Trophoblast cell (in vitro differentiated cells and primary cell): Measurements from ENCODE around the gene NEK5.
"Not testable (repeated sequence)": the region's sequence is repeated elsewhere in the genome, so short reads cannot be mapped to it uniquely, and the experiment has no call there.

Experiments
- DNase-seq, 2 donors: peaks; one replicate each; pipeline ENCODE4 v3.0.0-alpha.2; 2016
- H2AFZ ChIP-seq: 2 replicates; pipeline ENCODE4 v1.6.1; 2013; ENCODE audit warnings: low read length, moderate library complexity, mild to moderate bottlenecking; ENCODE audit not compliant: insufficient read depth, poor library complexity
- H2AK5ac ChIP-seq: 2 replicates; pipeline ENCODE4 v1.6.1; 2013; ENCODE audit warnings: mild to moderate bottlenecking, low read length
- H2BK120ac ChIP-seq: 2 replicates; pipeline ENCODE4 v1.6.1; 2013; ENCODE audit warnings: low read length, mild to moderate bottlenecking, moderate library complexity; ENCODE audit not compliant: insufficient read depth, poor library complexity
- H2BK12ac ChIP-seq: 2 replicates; pipeline ENCODE4 v1.6.1; 2013; ENCODE audit warnings: mild to moderate bottlenecking, low read length, moderate library complexity
- H2BK5ac ChIP-seq: 2 replicates; pipeline ENCODE4 v1.6.1; 2013; ENCODE audit warnings: low read length, low read depth, moderate library complexity, mild to moderate bottlenecking; ENCODE audit not compliant: poor library complexity
- H3K14ac ChIP-seq: 2 replicates; pipeline ENCODE4 v1.6.1; 2013; ENCODE audit warnings: mild to moderate bottlenecking, low read length
- H3K18ac ChIP-seq: 2 replicates; pipeline ENCODE4 v1.6.1; 2013; ENCODE audit warnings: mild to moderate bottlenecking, low read length
- H3K23ac ChIP-seq: 2 replicates; pipeline ENCODE4 v1.6.1; 2013; ENCODE audit warnings: low read length
- H3K27ac ChIP-seq: 2 replicates; pipeline ENCODE4 v1.5.1; 2013; ENCODE audit warnings: low read depth, mild to moderate bottlenecking, inconsistent platforms, low read length, moderate library complexity
- H3K27me3 ChIP-seq: 2 replicates; pipeline ENCODE4 v1.6.1; 2013; ENCODE audit warnings: inconsistent platforms, mild to moderate bottlenecking, low read length, moderate library complexity; ENCODE audit not compliant: insufficient read depth
- H3K36me3 ChIP-seq, 2 experiments: 1 replicate in 1 of 2; 2 replicates in 1 of 2; pipeline ENCODE4 v1.6.1; 2013; ENCODE audit warnings: low read length in 2 of 2, mild to moderate bottlenecking in 2 of 2, moderate library complexity in 1 of 2; ENCODE audit not compliant: insufficient read depth in 2 of 2, control insufficient read depth in 1 of 2
- H3K4ac ChIP-seq: 2 replicates; pipeline ENCODE4 v1.6.1; 2013; ENCODE audit warnings: low read depth, mild to moderate bottlenecking, low read length, moderate library complexity
- H3K4me1 ChIP-seq, 2 experiments: 1 replicate in 1 of 2; 2 replicates in 1 of 2; pipeline ENCODE4 v1.6.1; 2013; ENCODE audit warnings: low read length in 2 of 2, mild to moderate bottlenecking in 2 of 2, moderate library complexity in 1 of 2; ENCODE audit not compliant: insufficient read depth in 2 of 2, control insufficient read depth in 1 of 2
- H3K4me2 ChIP-seq: 2 replicates; pipeline ENCODE4 v1.6.1; 2013; ENCODE audit warnings: inconsistent platforms, mild to moderate bottlenecking, low read length, moderate library complexity
- H3K4me3 ChIP-seq: 2 replicates; pipeline ENCODE4 v1.5.1; 2013; ENCODE audit warnings: mild to moderate bottlenecking, low read depth, low read length, inconsistent platforms
- H3K79me1 ChIP-seq: one replicate; pipeline ENCODE4 v1.6.1; 2013; ENCODE audit warnings: low read length
- H3K79me2 ChIP-seq: 2 replicates; pipeline ENCODE4 v1.6.1; 2013; ENCODE audit warnings: low read length, mild to moderate bottlenecking; ENCODE audit not compliant: control insufficient read depth, insufficient read depth, poor library complexity
- H3K9ac ChIP-seq: 2 replicates; pipeline ENCODE4 v1.6.1; 2013; ENCODE audit warnings: mild to moderate bottlenecking, low read length
- H3K9me3 ChIP-seq: 2 replicates; pipeline ENCODE4 v1.6.1; 2013; ENCODE audit warnings: low read depth, mild to moderate bottlenecking, control low read depth, inconsistent platforms, low read length; ENCODE audit not compliant: insufficient read depth
- H4K12ac ChIP-seq: 2 replicates; pipeline ENCODE4 v1.6.1; 2013; ENCODE audit warnings: low read depth, mild to moderate bottlenecking, low read length, moderate library complexity
- H4K8ac ChIP-seq: 2 replicates; pipeline ENCODE4 v1.6.1; 2013; ENCODE audit warnings: low read depth, mild to moderate bottlenecking, low read length, moderate library complexity
- H4K91ac ChIP-seq: one replicate; pipeline ENCODE4 v1.6.1; 2013; ENCODE audit warnings: low read depth, mild to moderate bottlenecking, low read length, moderate library complexity
- WGBS: extraction: QIAGEN DNeasy Blood & Tissue Kit; methylation state at CpG from one replicate; pipeline ENCODE4 v1.1.7; 2013; ENCODE audit warnings: missing lambda C conversion rate; ENCODE audit not compliant: insufficient read length, insufficient coverage; ENCODE audit errors: extremely low coverage; 5-methylcytosine and 5-hydroxymethylcytosine counted together

The NEK5 gene

DNA sequence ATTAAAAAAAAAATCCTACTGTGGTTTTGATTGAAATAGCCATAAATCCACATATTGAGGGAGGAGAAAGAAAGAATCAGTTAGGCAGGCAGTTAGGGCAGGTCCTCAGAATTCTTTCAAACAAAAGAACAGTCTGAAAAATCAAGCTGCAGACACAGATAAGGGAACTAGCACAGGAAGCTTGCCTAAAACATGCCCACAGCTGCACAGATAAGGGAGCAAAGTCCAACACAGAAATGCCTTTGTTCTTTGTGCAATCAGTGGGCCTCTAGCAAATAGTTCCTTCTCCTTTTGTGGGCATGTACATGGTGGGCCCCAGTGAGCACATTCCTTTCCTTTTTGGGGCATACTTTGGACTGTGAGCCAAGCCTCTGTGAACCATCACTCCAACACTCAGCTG is 61.6 kb downstream of the NEK5 start:
- Histone ChIP-seq H3K9me3 (peaks cover 12% of the 10 kb centered on the region), H3K18ac (no peak overlapping the region), H2BK5ac (no peak overlapping the region), H3K79me2 (no peaks in the 10 kb centered on the region), H3K14ac (no peak overlapping the region), H2AK5ac (no peak overlapping the region), H4K12ac (no peak overlapping the region), H4K8ac (no peak overlapping the region), H3K79me1 (no peaks in the 10 kb centered on the region), H3K36me3 (peaks cover 0 to 1% of the 10 kb centered on the region in 2 experiments), H2AFZ (no peak overlapping the region), H3K9ac (no peak overlapping the region), H4K91ac (no peak overlapping the region), H2BK12ac (no peak overlapping the region), H3K23ac (no peak overlapping the region), H3K27ac (no peak overlapping the region), H3K4ac (no peak overlapping the region), H2BK120ac (no peak overlapping the region), H3K4me1 (no peaks in the 10 kb centered on the region), H3K4me3 (no peak overlapping the region), H3K27me3 (no peaks in the 10 kb centered on the region), H3K4me2 (no peak overlapping the region)
- DNase-seq, result no peak

DNA sequence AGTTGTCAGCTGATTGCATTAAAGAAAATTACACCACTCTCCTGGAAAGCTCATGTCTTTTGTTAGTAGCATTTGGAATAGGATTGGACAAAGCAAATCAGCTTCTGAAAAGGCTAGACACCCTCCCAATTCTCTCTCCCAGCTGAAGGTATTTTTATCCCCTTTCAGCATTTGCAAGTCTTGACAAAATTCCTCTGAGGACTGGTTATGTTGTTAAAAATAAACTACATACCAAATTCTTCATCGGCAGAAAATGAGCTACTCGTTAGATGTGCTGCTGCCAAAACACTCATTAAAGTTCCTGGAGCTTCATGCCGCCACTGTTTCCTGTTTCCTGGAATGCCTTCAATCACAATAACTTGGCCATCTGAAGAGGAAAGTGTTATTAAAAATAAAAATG is 67.3 kb downstream of the NEK5 start:
- no peaks in the 10 kb centered on the region for H3K36me3 ChIP-seq
- H3K18ac ChIP-seq, result no peak overlapping the region
- no peaks in the 10 kb centered on the region for H3K4me1 ChIP-seq
- H3K9ac ChIP-seq, result no peak overlapping the region
- no peak overlapping the region for H3K14ac ChIP-seq
- no peak overlapping the region for H2AK5ac ChIP-seq
- no peak overlapping the region for H3K4ac ChIP-seq
- H2BK120ac ChIP-seq, result no peak overlapping the region
- no peak for DNase-seq
- H3K79me2 ChIP-seq, result no peaks in the 10 kb centered on the region
- no peak overlapping the region for H2AFZ ChIP-seq
- H3K79me1 ChIP-seq, result no peaks in the 10 kb centered on the region
- H3K9me3 ChIP-seq, result peaks cover 4% of the 10 kb centered on the region
- H3K23ac ChIP-seq, result no peak overlapping the region
- H2BK5ac ChIP-seq, result no peak overlapping the region
- H3K27me3 ChIP-seq, result no peaks in the 10 kb centered on the region
- H4K12ac ChIP-seq, result no peak overlapping the region
- WGBS, result no CpG with 5 or more reads among the region's 3 CpGs
- H3K4me3 ChIP-seq, result no peak overlapping the region
- no peak overlapping the region for H4K8ac ChIP-seq
- H2BK12ac ChIP-seq, result no peak overlapping the region
- no peak overlapping the region for H3K27ac ChIP-seq
- no peak overlapping the region for H3K4me2 ChIP-seq
- H4K91ac ChIP-seq, result no peak overlapping the region

DNA sequence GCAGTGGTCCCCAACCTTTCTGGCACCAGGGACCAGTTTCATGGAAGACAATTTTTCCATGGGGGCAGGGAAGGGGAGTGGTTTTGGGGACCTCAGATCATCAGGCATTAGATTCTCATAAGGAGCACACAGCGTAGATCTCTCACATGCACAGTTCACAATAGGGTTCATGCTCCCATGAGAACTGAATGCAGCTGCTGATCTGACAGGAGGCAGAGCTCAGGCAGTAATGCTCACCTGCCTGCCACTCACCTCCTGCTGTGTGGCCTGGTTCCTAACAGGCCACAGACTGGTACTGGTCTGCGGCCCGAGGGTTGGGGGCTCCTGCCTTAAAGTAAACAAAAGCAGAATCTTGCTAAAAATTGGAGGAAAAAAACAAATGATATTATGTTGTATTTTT is 67.8 kb downstream of the NEK5 start:
- H2AFZ ChIP-seq, H3K79me2 ChIP-seq, H3K9me3 ChIP-seq, H3K4me2 ChIP-seq, DNase-seq, H3K9ac ChIP-seq, H2BK5ac ChIP-seq, H3K4me3 ChIP-seq, H3K36me3 ChIP-seq, H3K14ac ChIP-seq, H4K12ac ChIP-seq, H2AK5ac ChIP-seq, H3K27me3 ChIP-seq, H3K23ac ChIP-seq, H4K8ac ChIP-seq, H3K4ac ChIP-seq, H2BK120ac ChIP-seq, H4K91ac ChIP-seq, H3K4me1 ChIP-seq, H3K79me1 ChIP-seq, H3K18ac ChIP-seq, H2BK12ac ChIP-seq: not testable (repeated sequence)
- peak overlapping the region; percentile 33 for H3K27ac ChIP-seq
- no CpG with 5 or more reads among the region's 3 CpGs for WGBS

DNA sequence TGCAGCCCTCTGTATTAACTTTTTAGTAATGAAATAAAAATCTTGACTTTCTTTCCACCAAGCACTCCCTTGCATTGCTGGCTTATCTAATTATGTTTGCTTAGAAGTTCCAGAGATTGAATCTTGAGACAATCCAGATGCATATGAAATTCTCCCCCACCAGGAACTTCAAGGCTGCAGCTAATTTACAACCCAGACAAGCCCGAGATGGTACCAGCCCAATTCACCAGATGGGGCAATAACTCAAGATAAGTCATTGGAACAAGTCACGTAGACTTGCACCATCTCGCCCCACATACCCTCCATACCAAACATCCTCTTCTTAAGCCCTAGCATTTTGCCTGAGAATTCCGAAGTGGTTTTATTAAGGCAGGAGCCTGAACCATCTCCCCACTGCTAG is 75.4 kb downstream of the NEK5 start:
- Histone ChIP-seq H3K23ac (no peak overlapping the region), H2AK5ac (no peak overlapping the region), H3K36me3 (no peaks in the 10 kb centered on the region), H4K12ac (no peak overlapping the region), H2BK12ac (no peak overlapping the region), H3K18ac (no peak overlapping the region), H3K79me2 (no peaks in the 10 kb centered on the region), H2AFZ (no peak overlapping the region), H4K91ac (no peak overlapping the region), H3K14ac (no peak overlapping the region), H3K4me3 (no peak overlapping the region), H3K27ac (no peak overlapping the region), H3K9me3 (no peaks in the 10 kb centered on the region), H2BK120ac (no peak overlapping the region), H3K9ac (no peak overlapping the region), H3K4me2 (no peak overlapping the region), H3K79me1 (no peaks in the 10 kb centered on the region), H4K8ac (no peak overlapping the region), H2BK5ac (no peak overlapping the region), H3K4me1 (peaks cover 0 to 8% of the 10 kb centered on the region in 2 experiments), H3K4ac (no peak overlapping the region), H3K27me3 (no peaks in the 10 kb centered on the region)
- DNase-seq, result peak; percentile 74 to 82
- WGBS, result no CpG with 5 or more reads among the region's 4 CpGs
